ENCODE data around the gene AIFM2. TPM values are rescaled to one million over a fixed set of nuclear protein-coding genes. Genes with fewer than 3 reads are reported as not detected.

Gene AIFM2
- total RNA-seq, 1 donor from 2014 or later: 20.2 TPM

- ATAC-seq: no peak
- intact Hi-C loops (cut with DNase I): no loop called here
Measured at GRCh38 chr10:70070834-70071233, 61.8 kb downstream of the AIFM2 start.

GRCh38 chr10:70069346-70069745 lies 63.3 kb downstream of the AIFM2 start:
- ATAC-seq (no peak), DNase-seq (ENCODE audit: missing footprints) (no peak)
- intact Hi-C loops (cut with DNase I): no loop called here

More at GRCh38 chr10:70070834-70071233, 61.8 kb downstream of the AIFM2 start:
- no peak for DNase-seq (ENCODE audit: missing footprints)

GRCh38 chr10:70068925-70069324 lies 63.7 kb downstream of the AIFM2 start:
- ATAC-seq (no peak), DNase-seq (ENCODE audit: missing footprints) (no peak)
- intact Hi-C loops (cut with DNase I): no loop called here

- intact Hi-C loops (cut with DNase I): no loop called here
- no peak for DNase-seq (ENCODE audit: missing footprints)
- no peak for ATAC-seq
Measured at GRCh38 chr10:70067586-70067985, 65.0 kb downstream of the AIFM2 start.

- no peak for ATAC-seq
- no peak for DNase-seq (ENCODE audit: missing footprints)
- intact Hi-C loops (cut with DNase I): no loop called here
Measured at GRCh38 chr10:70066190-70066589, 66.4 kb downstream of the AIFM2 start.

GRCh38 chr10:70064486-70064885 lies 68.1 kb downstream of the AIFM2 start:
- DNase-seq (ENCODE audit: missing footprints): no peak
- intact Hi-C loops (cut with DNase I): no loop called here
- no peak for ATAC-seq

GRCh38 chr10:70063418-70064098 lies 69.1 kb downstream of the AIFM2 start:
- DNase-seq (ENCODE audit: missing footprints) (no peak), ATAC-seq (no peak)
- intact Hi-C loops (cut with DNase I): no loop called here

Other genes with a start within 250 kb of the AIFM2 start
- gene MACROH2A2, start 80.0 kb downstream of the AIFM2 start, total RNA-seq: 14.8 TPM
- gene TYSND1, start 13.9 kb upstream of the AIFM2 start, total RNA-seq: 6.2 TPM
- 86.0 TPM for gene SAR1A, start 37.7 kb upstream of the AIFM2 start, total RNA-seq
- 108 TPM for gene PPA1, start 100.6 kb upstream of the AIFM2 start, total RNA-seq
- gene NPFFR1, start 151.2 kb upstream of the AIFM2 start, total RNA-seq: not detected
- gene LRRC20, start 249.8 kb upstream of the AIFM2 start, total RNA-seq: 60.1 TPM